ENCODE measurements around the gene USP46. TPM values are rescaled to one million over a fixed set of nuclear protein-coding genes. Genes with fewer than 3 reads are reported as not detected.

Gene USP46
- total RNA-seq, 1 donor from 2014 or later = 51.2 TPM

GRCh38 chr4:52635560-52635959, 23.5 kb downstream of the USP46 start:
- no peak overlapping the region for H3K4me3 Mint-ChIP-seq (ENCODE audit: unreplicated experiment)
- no peak overlapping the region for H3K27ac ChIP-seq (ENCODE audit: low read depth, low read length)
- H3K36me3 ChIP-seq (ENCODE audit: insufficient read depth, low read length) = no peaks in the 10 kb centered on the region
- peaks cover 6% of the 10 kb centered on the region for H3K36me3 Mint-ChIP-seq (ENCODE audit: low read depth, unreplicated experiment)
- no peaks in the 10 kb centered on the region for H3K9me3 Mint-ChIP-seq (ENCODE audit: unreplicated experiment)
- H2AFZ ChIP-seq (ENCODE audit: low read depth, low read length) = no peak overlapping the region
- H3K27ac Mint-ChIP-seq (ENCODE audit: unreplicated experiment) = peak overlapping the region; percentile 16
- no peak for TF ChIP-seq EZH2 (IDR thresholded peaks at IDR 0.05; ENCODE audit: insufficient read depth, low read length)
- H3K4me1 ChIP-seq (ENCODE audit: insufficient read depth, low read length) = peaks cover 1% of the 10 kb centered on the region
- H3K4me3 ChIP-seq (ENCODE audit: insufficient read depth, low read depth, low read length) = no peak overlapping the region
- H3K27me3 ChIP-seq (ENCODE audit: insufficient read depth, low read length) = no peaks in the 10 kb centered on the region
- H3K4me1 Mint-ChIP-seq (ENCODE audit: low read depth, unreplicated experiment) = peaks cover 20% of the 10 kb centered on the region
- H3K79me2 ChIP-seq (ENCODE audit: insufficient read depth, low read length) = peaks cover 57% of the 10 kb centered on the region
- H3K9me3 ChIP-seq (ENCODE audit: insufficient read depth, low read depth, low read length) = no peaks in the 10 kb centered on the region
- no peaks in the 10 kb centered on the region for H3K27me3 Mint-ChIP-seq (ENCODE audit: low read depth, unreplicated experiment)
- no peak overlapping the region for H3K9ac ChIP-seq (ENCODE audit: low read length)
- DNase-seq (ENCODE audit: low read depth) (no peak), FAIRE-seq (no peak)
- peaks cover 51% of the 10 kb centered on the region for H4K20me1 ChIP-seq (ENCODE audit: insufficient read depth, low read length)
- no peak overlapping the region for H3K4me2 ChIP-seq (ENCODE audit: low read length)

- Mint-ChIP-seq H3K4me3 (ENCODE audit: unreplicated experiment) (no peak overlapping the region), H3K9me3 (ENCODE audit: unreplicated experiment) (no peaks in the 10 kb centered on the region), H3K36me3 (ENCODE audit: low read depth, unreplicated experiment) (peaks cover 6% of the 10 kb centered on the region), H3K27me3 (ENCODE audit: low read depth, unreplicated experiment) (no peaks in the 10 kb centered on the region), H3K4me1 (ENCODE audit: low read depth, unreplicated experiment) (peaks cover 19% of the 10 kb centered on the region), H3K27ac (ENCODE audit: unreplicated experiment) (no peak overlapping the region)
- no peak overlapping the region for H3K4me2 ChIP-seq (ENCODE audit: low read length)
- no peaks in the 10 kb centered on the region for H3K36me3 ChIP-seq (ENCODE audit: insufficient read depth, low read length)
- H2AFZ ChIP-seq (ENCODE audit: low read depth, low read length) = no peak overlapping the region
- no peak overlapping the region for H3K9ac ChIP-seq (ENCODE audit: low read length)
- TF ChIP-seq EZH2 (IDR thresholded peaks at IDR 0.05; ENCODE audit: insufficient read depth, low read length) (no peak), CTCF (IDR thresholded peaks at IDR 0.05; ENCODE audit: insufficient read depth, low read depth, low read length) (no peak)
- FAIRE-seq (no peak), DNase-seq (ENCODE audit: low read depth) (no peak)
- H3K79me2 ChIP-seq (ENCODE audit: insufficient read depth, low read length) = peaks cover 56% of the 10 kb centered on the region
- H3K27me3 ChIP-seq (ENCODE audit: insufficient read depth, low read length) = no peaks in the 10 kb centered on the region
- H3K4me1 ChIP-seq (ENCODE audit: insufficient read depth, low read length) = no peaks in the 10 kb centered on the region
- H4K20me1 ChIP-seq (ENCODE audit: insufficient read depth, low read length) = peaks cover 53% of the 10 kb centered on the region
- no peak overlapping the region for H3K4me3 ChIP-seq (ENCODE audit: insufficient read depth, low read depth, low read length)
- no peaks in the 10 kb centered on the region for H3K9me3 ChIP-seq (ENCODE audit: insufficient read depth, low read depth, low read length)
- no peak overlapping the region for H3K27ac ChIP-seq (ENCODE audit: low read depth, low read length)
Measured at GRCh38 chr4:52635130-52635529, 24.0 kb downstream of the USP46 start.

DNA sequence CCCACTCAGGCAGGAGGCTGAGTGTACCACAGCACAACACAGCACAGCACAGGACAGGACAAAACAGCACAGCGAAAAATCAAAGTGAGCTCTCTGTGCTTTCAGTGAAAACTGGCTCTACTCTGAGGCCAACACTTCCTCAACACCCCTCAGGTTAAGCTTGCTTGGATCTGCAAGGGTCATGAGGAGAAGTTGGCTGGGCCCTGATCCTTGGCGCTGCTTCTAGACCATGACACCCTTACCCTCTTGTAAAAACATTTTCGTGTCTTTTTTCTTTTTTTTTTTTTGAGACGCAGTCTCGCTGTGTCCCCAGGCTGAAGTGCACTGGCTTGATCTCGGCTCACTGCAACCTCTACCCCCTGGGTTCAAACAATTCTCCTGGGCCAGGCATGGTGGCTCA, 25.3 kb downstream of the USP46 start:
- Histone ChIP-seq H3K9me3 (ENCODE audit: insufficient read depth, low read depth, low read length) (no peaks in the 10 kb centered on the region), H2AFZ (ENCODE audit: low read depth, low read length) (no peak overlapping the region), H3K27me3 (ENCODE audit: insufficient read depth, low read length) (no peaks in the 10 kb centered on the region), H3K4me2 (ENCODE audit: low read length) (no peak overlapping the region), H3K4me3 (ENCODE audit: insufficient read depth, low read depth, low read length) (no peak overlapping the region), H3K27ac (ENCODE audit: low read depth, low read length) (no peak overlapping the region), H3K36me3 (ENCODE audit: insufficient read depth, low read length) (no peaks in the 10 kb centered on the region), H3K79me2 (ENCODE audit: insufficient read depth, low read length) (peaks cover 43% of the 10 kb centered on the region), H4K20me1 (ENCODE audit: insufficient read depth, low read length) (peaks cover 55% of the 10 kb centered on the region), H3K9ac (ENCODE audit: low read length) (no peak overlapping the region), H3K4me1 (ENCODE audit: insufficient read depth, low read length) (no peaks in the 10 kb centered on the region)
- Mint-ChIP-seq H3K27me3 (ENCODE audit: low read depth, unreplicated experiment) (no peaks in the 10 kb centered on the region), H3K9me3 (ENCODE audit: unreplicated experiment) (no peaks in the 10 kb centered on the region), H3K36me3 (ENCODE audit: low read depth, unreplicated experiment) (peaks cover 6% of the 10 kb centered on the region), H3K4me3 (ENCODE audit: unreplicated experiment) (no peak overlapping the region), H3K4me1 (ENCODE audit: low read depth, unreplicated experiment) (peaks cover 18% of the 10 kb centered on the region), H3K27ac (ENCODE audit: unreplicated experiment) (no peak overlapping the region)
- no peak for TF ChIP-seq EZH2 (IDR thresholded peaks at IDR 0.05; ENCODE audit: insufficient read depth, low read length)
- no peak for TF ChIP-seq CTCF (IDR thresholded peaks at IDR 0.05; ENCODE audit: insufficient read depth, low read depth, low read length)
- FAIRE-seq (no peak), DNase-seq (ENCODE audit: low read depth) (no peak)

All from astrocyte (in vitro differentiated cells and primary cell).